ENCODE data around the gene TAF7.

- TF ChIP-seq SRF (IDR thresholded peaks at IDR 0.05; ENCODE audit: low read depth) (no peak), EZH2 (IDR thresholded peaks at IDR 0.05) (no peak), CTCF (IDR thresholded peaks at IDR 0.05 in 2 of 3, conservative IDR thresholded peaks at IDR 0.05 in 1 of 3; ENCODE audit: borderline replicate concordance in 1 of 3, insufficient read depth in 1 of 3, low read depth in 2 of 3, low read length in 2 of 3) (no peak), RAD21 (IDR thresholded peaks at IDR 0.05; ENCODE audit: low read depth) (no peak), CEBPB (IDR thresholded peaks at IDR 0.05; ENCODE audit: low read depth) (no peak)
Measured at GRCh38 chr5:141355641-141356040, 35.1 kb upstream of the TAF7 start.
